PC-3 (cell line): ENCODE measurements around the gene SCN8A. TPM values are rescaled to one million over a fixed set of nuclear protein-coding genes. Genes with fewer than 3 reads are reported as not detected.

Experiments
- ATAC-seq: fragments of 200-7000 bp; cut with Tn5 transposase; 2 replicates; pipeline ENCODE4 v1.9.1; 2020; ENCODE audit warnings: mild to moderate bottlenecking, moderate library complexity
- BruUV-seq: library from RNA; stranded (reverse); fragments of 400-500 nt; replicated peaks from 2 replicates; lab custom pipeline; 2021; lab: Mats Ljungman, UMichigan
- CTCF ChIA-PET: fragments of 300-600 bp; sonication (Branson Sonifier 250); formaldehyde crosslinking; loops from one replicate; lab custom pipeline; 2022; ENCODE audit warnings: antibody characterized with exemption; lab: Charles Lee
- POLR2A ChIA-PET: fragments of 300-600 bp; sonication (Branson Sonifier 250); formaldehyde crosslinking; loops from one replicate; lab custom pipeline; 2022; ENCODE audit warnings: antibody characterized with exemption; ENCODE audit not compliant: unreplicated experiment; lab: Charles Lee
- DNase-seq: peaks from one replicate; pipeline ENCODE4 v3.0.0-alpha.2; 2015
- H2AFZ ChIP-seq: fragments of 300-600 bp; sonication (generic); 2 replicates; pipeline ENCODE4 v1.6.0; 2016; ENCODE audit warnings: antibody characterized with exemption, low read length
- H3F3A ChIP-seq: fragments of 300-600 bp; sonication (generic); one replicate; pipeline ENCODE4 v1.6.0; 2017; ENCODE audit warnings: antibody characterized with exemption, low read length, control low read depth, mild to moderate bottlenecking; ENCODE audit not compliant: unreplicated experiment
- H3K27ac ChIP-seq: fragments of 300-600 bp; sonication (generic); 2 replicates; pipeline ENCODE4 v1.5.1; 2016; ENCODE audit warnings: mild to moderate bottlenecking, low read length
- H3K27me3 ChIP-seq: fragments of 300-600 bp; sonication (generic); 2 replicates; pipeline ENCODE4 v1.6.1; 2016; ENCODE audit warnings: low read length, mixed read lengths
- H3K36me3 ChIP-seq: fragments of 300-600 bp; sonication (generic); 2 replicates; pipeline ENCODE4 v1.6.1; 2016; ENCODE audit warnings: low read depth, mixed run types, low read length, mixed read lengths
- H3K4me1 ChIP-seq: fragments of 300-600 bp; sonication (generic); 2 replicates; pipeline ENCODE4 v1.5.1; 2016; ENCODE audit warnings: low read length; ENCODE audit not compliant: insufficient read depth
- H3K4me2 ChIP-seq: fragments of 300-600 bp; sonication (generic); 2 replicates; pipeline ENCODE4 v1.6.0; 2016; ENCODE audit warnings: low read length
- H3K4me3 ChIP-seq: fragments of 300-600 bp; sonication (generic); 2 replicates; pipeline ENCODE4 v1.5.1; 2016; ENCODE audit warnings: mild to moderate bottlenecking, low read length, mixed read lengths
- H3K79me2 ChIP-seq: fragments of 300-600 bp; sonication (generic); 2 replicates; pipeline ENCODE4 v1.6.1; 2017; ENCODE audit warnings: low read length, mixed read lengths
- H3K9ac ChIP-seq: fragments of 300-600 bp; sonication (generic); 2 replicates; pipeline ENCODE4 v1.6.0; 2016; ENCODE audit warnings: mild to moderate bottlenecking, low read length
- H3K9me2 ChIP-seq: fragments of 300-600 bp; sonication (generic); replicated peaks from 2 replicates; pipeline ENCODE4 v1.6.1; 2016; ENCODE audit warnings: mixed run types, low read length, mixed read lengths
- H3K9me3 ChIP-seq: fragments of 300-600 bp; sonication (generic); 2 replicates; pipeline ENCODE4 v1.6.1; 2016; ENCODE audit warnings: low read length, mixed read lengths
- H4K20me1 ChIP-seq: fragments of 300-600 bp; sonication (generic); 2 replicates; pipeline ENCODE4 v1.6.1; 2016; ENCODE audit warnings: low read length, mixed read lengths
- CTCF ChIP-seq: fragments of 300-600 bp; sonication (generic); conservative IDR thresholded peaks from 2 replicates; pipeline ENCODE4 v1.5.1; 2017; ENCODE audit warnings: antibody characterized with exemption, low read depth, mild to moderate bottlenecking, low read length
- EZH2 ChIP-seq: fragments of 300-600 bp; sonication (generic); IDR thresholded peaks from one replicate; pipeline ENCODE4 v1.6.1; 2017; ENCODE audit warnings: antibody characterized with exemption, mild to moderate bottlenecking, low read length; ENCODE audit not compliant: unreplicated experiment
- EZH2phosphoT487 ChIP-seq: fragments of 300-600 bp; sonication (generic); IDR thresholded peaks from 2 replicates; pipeline ENCODE4 v1.6.1; 2018; ENCODE audit warnings: mild to moderate bottlenecking, antibody characterized with exemption, low read length, borderline replicate concordance
- intact Hi-C: fragments of 100-400 bp; cut with micrococcal nuclease; formaldehyde crosslinking; loops from 2 replicates; pipeline ENCODE4 v1.9.0; 2023
- total RNA-seq: library from RNA; depleted of rRNA; stranded (reverse); fragments of >200 nt; gene quantifications from 2 replicates; pipeline ENCODE4 v1.2.3, GENCODE V29; 2014

The SCN8A gene
- total RNA-seq, 1 experiment from 2014 or later = 12.7 TPM

GRCh38 chr12:51771008-51771407, 180.0 kb downstream of the SCN8A start:
- Histone ChIP-seq H3F3A (no peaks in the 10 kb centered on the region), H4K20me1 (no peaks in the 10 kb centered on the region), H3K4me1 (peaks cover 9% of the 10 kb centered on the region), H3K9me3 (no peaks in the 10 kb centered on the region), H3K9me2 (no peaks in the 10 kb centered on the region), H3K9ac (no peak overlapping the region), H3K36me3 (peaks cover 25% of the 10 kb centered on the region), H2AFZ (no peak overlapping the region), H3K4me2 (no peak overlapping the region), H3K27me3 (no peaks in the 10 kb centered on the region), H3K4me3 (no peak overlapping the region), H3K27ac (no peak overlapping the region), H3K79me2 (no peaks in the 10 kb centered on the region)
- no TSS peak for BruUV-seq
- no peak for DNase-seq
- TF ChIP-seq EZH2phosphoT487 = no peak
- TF ChIP-seq CTCF = no peak
- TF ChIP-seq EZH2 = no peak
- no peak for ATAC-seq
- intact Hi-C loops = no loop called here
- ChIA-PET CTCF (no interaction called here), POLR2A (no interaction called here)

GRCh38 chr12:51773145-51773869, 182.3 kb downstream of the SCN8A start:
- H3K9me2 ChIP-seq = no peaks in the 10 kb centered on the region
- H3F3A ChIP-seq = no peaks in the 10 kb centered on the region
- no peak overlapping the region for H3K4me2 ChIP-seq
- DNase-seq (peak; percentile 90), ATAC-seq (peak; percentile 84)
- no TSS peak for BruUV-seq
- no peak overlapping the region for H3K27ac ChIP-seq
- H3K79me2 ChIP-seq = no peaks in the 10 kb centered on the region
- no peaks in the 10 kb centered on the region for H3K27me3 ChIP-seq
- intact Hi-C loops = no loop called here
- no peak overlapping the region for H3K4me3 ChIP-seq
- H3K9me3 ChIP-seq = no peaks in the 10 kb centered on the region
- no peak overlapping the region for H3K9ac ChIP-seq
- H3K36me3 ChIP-seq = peaks cover 25% of the 10 kb centered on the region
- CTCF ChIA-PET = no interaction called here
- POLR2A ChIA-PET = no interaction called here
- no peaks in the 10 kb centered on the region for H4K20me1 ChIP-seq
- no peak for TF ChIP-seq EZH2phosphoT487
- no peak for TF ChIP-seq CTCF
- no peak for TF ChIP-seq EZH2
- H3K4me1 ChIP-seq = peaks cover 9% of the 10 kb centered on the region
- no peak overlapping the region for H2AFZ ChIP-seq

- intact Hi-C loops = no loop called here
- no peak for TF ChIP-seq CTCF
- TF ChIP-seq EZH2phosphoT487 = no peak
- TF ChIP-seq EZH2 = no peak
- CTCF ChIA-PET = no interaction called here
- H3K9me2 ChIP-seq = no peaks in the 10 kb centered on the region
- no peaks in the 10 kb centered on the region for H3K9me3 ChIP-seq
- BruUV-seq = no TSS peak
- no peaks in the 10 kb centered on the region for H3F3A ChIP-seq
- H3K4me3 ChIP-seq = no peak overlapping the region
- no peak for DNase-seq
- H3K36me3 ChIP-seq = peaks cover 15% of the 10 kb centered on the region
- H3K27me3 ChIP-seq = no peaks in the 10 kb centered on the region
- H3K9ac ChIP-seq = no peak overlapping the region
- ATAC-seq = no peak
- POLR2A ChIA-PET = no interaction called here
- no peak overlapping the region for H3K4me2 ChIP-seq
- H3K79me2 ChIP-seq = no peaks in the 10 kb centered on the region
- no peak overlapping the region for H3K27ac ChIP-seq
- H3K4me1 ChIP-seq = peaks cover 9% of the 10 kb centered on the region
- no peak overlapping the region for H2AFZ ChIP-seq
- no peaks in the 10 kb centered on the region for H4K20me1 ChIP-seq
Observed at GRCh38 chr12:51774933-51775332, 183.9 kb downstream of the SCN8A start.
